ENCODE measurements around the gene LSM2.

Gene LSM2

GRCh38 chr6:31775633-31776484 is 30.9 kb downstream of the LSM2 start:
- DNase-seq, result no peak

GRCh38 chr6:31775184-31775583 is 31.6 kb downstream of the LSM2 start:
- no peak for DNase-seq

GRCh38 chr6:31771992-31772358 is 34.8 kb downstream of the LSM2 start:
- no peak for DNase-seq

- no peak for DNase-seq
These were observed 35.9 kb downstream of the LSM2 start for GRCh38 chr6:31770860-31771259.

- DNase-seq, result peak; percentile 84 to 90
These were observed 36.9 kb downstream of the LSM2 start for GRCh38 chr6:31769684-31770371.

- no peak for DNase-seq
These were observed 38.2 kb downstream of the LSM2 start for GRCh38 chr6:31768363-31769257.

GRCh38 chr6:31767096-31767645 is 39.6 kb downstream of the LSM2 start:
- DNase-seq, result no peak

GRCh38 chr6:31765910-31766794 is 40.6 kb downstream of the LSM2 start:
- no peak for DNase-seq

- no peak for DNase-seq
These were observed 41.2 kb downstream of the LSM2 start for GRCh38 chr6:31765559-31765909.

- no peak for DNase-seq
These were observed 42.6 kb downstream of the LSM2 start for GRCh38 chr6:31764198-31764597.

GRCh38 chr6:31763619-31763940 is 43.2 kb downstream of the LSM2 start:
- DNase-seq, result no peak

GRCh38 chr6:31762878-31763618 is 43.7 kb downstream of the LSM2 start:
- DNase-seq, result no peak

- no peak for DNase-seq
These were observed 44.4 kb downstream of the LSM2 start, which contains the start of gene SAPCD1 for GRCh38 chr6:31762356-31762755. Gene SAPCD1 (plus strand): TSS chr6:31762656. CDS start chr6:31763055, 399 bp downstream.

- DNase-seq, result no peak
These were observed 45.4 kb downstream of the LSM2 start for GRCh38 chr6:31761343-31761742.

- no peak for DNase-seq
These were observed 46.0 kb downstream of the LSM2 start for GRCh38 chr6:31760790-31761189.

- DNase-seq, result no peak
These were observed 48.5 kb downstream of the LSM2 start for GRCh38 chr6:31758281-31758680.

- DNase-seq, result no peak
These were observed 53.9 kb downstream of the LSM2 start for GRCh38 chr6:31752739-31753319.

GRCh38 chr6:31750411-31751022 is 56.2 kb downstream of the LSM2 start:
- no peak for DNase-seq

GRCh38 chr6:31749301-31750036 is 57.3 kb downstream of the LSM2 start:
- no peak for DNase-seq

Measured in Kasumi-1 (cell line).